Mucosa of rectum (tissue), 2 donors: ENCODE data around the gene CPEB1.

ENCODE experiments used
- H3K27ac ChIP-seq, 2 donors: one replicate each; pipeline ENCODE4 v1.7.0; 2013; ENCODE audit warnings: inconsistent platforms in 2 of 2, low read depth in 2 of 2, low read length in 2 of 2
- H3K27me3 ChIP-seq, 2 donors: one replicate each; pipeline ENCODE4 v1.7.0; 2013; ENCODE audit warnings: low read length in 2 of 2; ENCODE audit not compliant: control insufficient read depth in 2 of 2, insufficient read depth in 2 of 2
- H3K36me3 ChIP-seq, 2 donors: one replicate each; pipeline ENCODE4 v1.7.0; 2013; ENCODE audit warnings: low read length in 2 of 2; ENCODE audit not compliant: control insufficient read depth in 2 of 2, insufficient read depth in 2 of 2
- H3K4me1 ChIP-seq, 2 donors: one replicate each; pipeline ENCODE4 v1.7.0; 2013; ENCODE audit warnings: low read length in 2 of 2, mild to moderate bottlenecking in 1 of 2; ENCODE audit not compliant: control insufficient read depth in 2 of 2, insufficient read depth in 2 of 2
- H3K4me3 ChIP-seq, 2 donors: one replicate each; pipeline ENCODE4 v1.7.0; 2013; ENCODE audit warnings: low read length in 2 of 2
- H3K9ac ChIP-seq, 2 donors: one replicate each; pipeline ENCODE4 v1.7.0; 2013; ENCODE audit warnings: low read length in 2 of 2, low read depth in 1 of 2, mild to moderate bottlenecking in 1 of 2
- H3K9me3 ChIP-seq, 2 donors: one replicate each; pipeline ENCODE4 v1.7.0; 2013; ENCODE audit warnings: low read length in 2 of 2; ENCODE audit not compliant: control insufficient read depth in 2 of 2
- donor health status: healthy.
- donor health status: Normal muscosa, but diverticular disease.

Gene CPEB1

GRCh38 chr15:82570721-82571508 lies 76.2 kb downstream of the CPEB1 start:
- no peak overlapping the region for H3K9ac ChIP-seq
- no peaks in the 10 kb centered on the region for H3K4me1 ChIP-seq
- no peak overlapping the region for H3K27ac ChIP-seq
- H3K4me3 ChIP-seq, result peak overlapping the region in 1 of 2 donors; percentile 56
- H3K27me3 ChIP-seq, result peaks cover 6 to 16% of the 10 kb centered on the region in 2 donors
- no peaks in the 10 kb centered on the region for H3K36me3 ChIP-seq
- H3K9me3 ChIP-seq, result no peaks in the 10 kb centered on the region

GRCh38 chr15:82569834-82570233 lies 77.3 kb downstream of the CPEB1 start:
- Histone ChIP-seq H3K36me3 (no peaks in the 10 kb centered on the region), H3K27me3 (peaks cover 6 to 16% of the 10 kb centered on the region in 2 donors), H3K9me3 (no peaks in the 10 kb centered on the region), H3K27ac (no peak overlapping the region), H3K9ac (no peak overlapping the region), H3K4me3 (no peak overlapping the region), H3K4me1 (no peaks in the 10 kb centered on the region)

DNA sequence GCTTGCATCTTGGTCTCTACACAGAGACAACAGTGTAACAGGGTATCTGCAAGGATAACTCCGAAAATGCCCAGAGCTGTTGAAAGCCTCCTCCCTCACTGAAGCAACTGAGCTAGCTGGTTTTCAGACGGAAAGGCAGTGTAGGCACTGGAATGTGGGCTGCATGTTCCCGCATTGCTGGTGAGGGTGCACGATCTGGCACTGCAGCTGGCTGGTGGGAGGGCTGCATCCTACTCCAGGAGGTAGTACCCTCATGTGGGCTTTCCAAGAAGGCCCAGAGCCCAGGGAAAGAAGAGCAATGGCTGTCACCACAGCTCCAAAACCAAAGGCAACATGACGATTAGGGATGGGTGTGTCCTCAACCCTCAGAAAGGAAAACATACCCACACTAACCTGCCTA lies 78.2 kb downstream of the CPEB1 start:
- no peak overlapping the region for H3K27ac ChIP-seq
- no peak overlapping the region for H3K9ac ChIP-seq
- H3K9me3 ChIP-seq, result no peaks in the 10 kb centered on the region
- H3K4me3 ChIP-seq, result no peak overlapping the region
- no peaks in the 10 kb centered on the region for H3K4me1 ChIP-seq
- peaks cover 6 to 16% of the 10 kb centered on the region in 2 donors for H3K27me3 ChIP-seq
- no peaks in the 10 kb centered on the region for H3K36me3 ChIP-seq

DNA sequence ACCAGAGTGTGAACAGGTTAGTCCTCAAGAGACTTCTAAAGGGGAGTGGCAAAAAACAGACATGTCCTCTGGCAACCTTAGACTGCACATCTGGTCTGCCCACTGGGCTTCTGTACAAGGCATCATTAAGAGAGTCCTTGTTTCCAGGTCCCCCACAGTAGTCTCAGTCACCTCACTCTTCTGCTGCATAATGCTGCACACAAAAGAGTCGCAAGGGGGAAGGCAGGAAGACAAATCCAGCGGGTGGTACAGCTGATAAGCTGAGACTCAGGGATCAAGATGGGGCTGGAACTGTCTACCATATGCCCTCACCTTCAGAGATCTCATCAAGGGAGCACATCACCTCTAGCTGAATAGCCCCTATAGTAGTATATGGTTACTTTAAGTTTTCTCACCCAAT lies 79.5 kb downstream of the CPEB1 start:
- H3K27ac ChIP-seq, result no peak overlapping the region
- H3K9ac ChIP-seq, result no peak overlapping the region
- H3K4me3 ChIP-seq, result no peak overlapping the region
- H3K9me3 ChIP-seq, result no peaks in the 10 kb centered on the region
- H3K36me3 ChIP-seq, result no peaks in the 10 kb centered on the region
- peaks cover 5 to 15% of the 10 kb centered on the region in 2 donors for H3K27me3 ChIP-seq
- H3K4me1 ChIP-seq, result no peaks in the 10 kb centered on the region

GRCh38 chr15:82566690-82567089 lies 80.5 kb downstream of the CPEB1 start:
- Histone ChIP-seq H3K9ac (no peak overlapping the region), H3K27ac (no peak overlapping the region), H3K27me3 (peaks cover 0 to 8% of the 10 kb centered on the region in 2 donors), H3K9me3 (no peaks in the 10 kb centered on the region), H3K4me3 (no peak overlapping the region), H3K36me3 (no peaks in the 10 kb centered on the region), H3K4me1 (no peaks in the 10 kb centered on the region)

DNA sequence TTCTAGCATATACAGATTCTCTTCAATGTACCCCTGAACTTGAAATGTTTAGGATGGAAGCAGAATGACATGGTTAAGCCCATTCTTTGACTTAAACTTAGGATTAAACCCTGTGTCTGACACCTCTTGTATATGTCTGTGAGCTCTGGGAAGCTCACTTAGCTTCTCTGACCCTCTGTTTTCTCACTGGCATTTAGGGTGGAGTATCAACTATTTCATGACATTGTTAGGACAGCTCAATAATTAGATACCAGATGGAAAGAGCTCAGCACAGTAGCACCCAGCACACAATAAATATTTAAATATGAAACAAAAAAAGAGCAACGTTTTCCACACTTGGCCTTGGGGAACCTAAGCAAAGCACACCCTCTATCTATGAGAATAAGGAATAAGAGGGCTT lies 88.7 kb downstream of the CPEB1 start:
- no peak overlapping the region for H3K9ac ChIP-seq
- H3K36me3 ChIP-seq, result no peaks in the 10 kb centered on the region
- H3K4me3 ChIP-seq, result no peak overlapping the region
- H3K27me3 ChIP-seq, result peaks cover 0 to 4% of the 10 kb centered on the region in 2 donors
- H3K4me1 ChIP-seq, result no peaks in the 10 kb centered on the region
- H3K9me3 ChIP-seq, result no peaks in the 10 kb centered on the region
- H3K27ac ChIP-seq, result no peak overlapping the region

GRCh38 chr15:82556315-82557035 lies 90.7 kb downstream of the CPEB1 start:
- Histone ChIP-seq H3K4me3 (no peak overlapping the region), H3K27me3 (peaks cover 0 to 4% of the 10 kb centered on the region in 2 donors), H3K9me3 (no peaks in the 10 kb centered on the region), H3K9ac (no peak overlapping the region), H3K36me3 (peaks cover 0 to 3% of the 10 kb centered on the region in 2 donors), H3K27ac (no peak overlapping the region), H3K4me1 (no peaks in the 10 kb centered on the region)

DNA sequence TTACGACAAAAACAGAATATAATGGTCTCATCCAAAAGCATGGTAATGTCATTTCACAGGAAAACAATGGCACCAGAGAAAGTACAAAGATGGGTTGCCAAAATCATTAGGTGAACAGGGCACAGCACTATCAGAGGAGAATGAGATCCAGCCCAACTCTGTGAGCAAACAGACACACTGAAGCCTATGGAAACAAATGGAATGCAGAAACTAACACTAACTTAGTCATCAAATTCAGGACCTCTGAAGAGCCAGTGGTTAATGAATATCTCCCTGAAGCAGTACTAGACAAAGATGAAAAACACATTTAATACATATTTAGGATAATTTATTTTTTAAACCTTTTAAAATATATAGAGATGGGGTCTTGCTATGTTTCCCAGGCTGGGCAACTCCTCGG lies 92.3 kb downstream of the CPEB1 start:
- H3K27me3 ChIP-seq, result peaks cover 0 to 4% of the 10 kb centered on the region in 2 donors
- H3K27ac ChIP-seq, result no peak overlapping the region
- H3K36me3 ChIP-seq, result peaks cover 0 to 3% of the 10 kb centered on the region in 2 donors
- H3K9ac ChIP-seq, result no peak overlapping the region
- no peaks in the 10 kb centered on the region for H3K9me3 ChIP-seq
- no peaks in the 10 kb centered on the region for H3K4me1 ChIP-seq
- H3K4me3 ChIP-seq, result no peak overlapping the region

DNA sequence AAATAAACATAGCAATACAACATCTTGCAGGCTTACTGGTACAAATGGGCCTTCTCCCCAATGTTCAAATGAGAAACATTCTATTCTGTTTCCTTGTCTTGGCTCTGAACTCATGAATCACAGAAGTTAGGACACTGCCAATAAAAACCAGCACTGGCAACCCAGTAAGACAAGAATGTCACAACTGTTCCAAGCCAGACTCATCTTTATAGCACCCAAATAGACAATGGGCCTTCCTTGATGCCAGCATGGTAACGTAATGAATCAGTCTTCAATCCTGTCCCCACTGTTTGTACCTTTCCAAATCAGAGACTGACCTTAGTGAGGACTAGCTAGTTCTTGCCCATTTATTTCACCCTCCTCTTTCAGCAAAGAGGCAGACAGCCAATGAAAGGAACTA lies 92.8 kb downstream of the CPEB1 start:
- no peak overlapping the region for H3K4me3 ChIP-seq
- no peaks in the 10 kb centered on the region for H3K4me1 ChIP-seq
- peaks cover 0 to 3% of the 10 kb centered on the region in 2 donors for H3K36me3 ChIP-seq
- peaks cover 0 to 4% of the 10 kb centered on the region in 2 donors for H3K27me3 ChIP-seq
- H3K9ac ChIP-seq, result no peak overlapping the region
- no peak overlapping the region for H3K27ac ChIP-seq
- H3K9me3 ChIP-seq, result no peaks in the 10 kb centered on the region

- no peak overlapping the region for H3K9ac ChIP-seq
- H3K9me3 ChIP-seq, result no peaks in the 10 kb centered on the region
- H3K4me1 ChIP-seq, result no peaks in the 10 kb centered on the region
- H3K4me3 ChIP-seq, result no peak overlapping the region
- peaks cover 0 to 4% of the 10 kb centered on the region in 2 donors for H3K27me3 ChIP-seq
- H3K36me3 ChIP-seq, result peaks cover 0 to 3% of the 10 kb centered on the region in 2 donors
- no peak overlapping the region for H3K27ac ChIP-seq
These were observed 93.3 kb downstream of the CPEB1 start for GRCh38 chr15:82553846-82554245.
